SK-N-SH treated with all-trans-retinoic acid at 6 μM for 48 hours (cell line): ENCODE data around the gene INS.

Experiments used
- ATAC-seq: fragments of 200-7000 bp; cut with Tn5 transposase; 3 replicates; pipeline ENCODE4 v1.9.1; 2020; ENCODE audit warnings: mild to moderate bottlenecking, moderate library complexity
- ARNTL ChIP-seq: fragments of 450-650 bp; formaldehyde crosslinking; IDR thresholded peaks from 2 replicates; pipeline ENCODE4 v1.5.0; 2020; ENCODE audit warnings: low read depth, mild to moderate bottlenecking, moderate library complexity, borderline replicate concordance
- BACH2 ChIP-seq: fragments of 250-450 bp; sonication (Bioruptor Pico); IDR thresholded peaks from 2 replicates; pipeline ENCODE4 v1.9.0; 2021; ENCODE audit warnings: mild to moderate bottlenecking, borderline replicate concordance
- CSDC2 ChIP-seq: fragments of 250-450 bp; sonication (Bioruptor Pico); IDR thresholded peaks from 2 replicates; pipeline ENCODE4 v1.5.0; 2020; ENCODE audit warnings: mild to moderate bottlenecking, moderate library complexity
- CSRNP3 ChIP-seq: fragments of 250-450 bp; sonication (Bioruptor Pico); IDR thresholded peaks from 2 replicates; pipeline ENCODE4 v1.5.1; 2021; ENCODE audit warnings: mild to moderate bottlenecking, moderate library complexity
- ESRRG ChIP-seq: fragments of 250-450 bp; sonication (Bioruptor Pico); IDR thresholded peaks from 2 replicates; pipeline ENCODE4 v1.6.1; 2021; ENCODE audit warnings: mild to moderate bottlenecking
- GLIS3 ChIP-seq: fragments of 250-450 bp; sonication (Bioruptor Pico); IDR thresholded peaks from 2 replicates; pipeline ENCODE4 v1.5.0; 2020; ENCODE audit warnings: mild to moderate bottlenecking, moderate library complexity
- ISL1 ChIP-seq: fragments of 250-450 bp; sonication (Bioruptor Pico); IDR thresholded peaks from 2 replicates; pipeline ENCODE4 v2.1.2; 2022; ENCODE audit warnings: mild to moderate bottlenecking, moderate library complexity
- OSR1 ChIP-seq: fragments of 250-450 bp; sonication (Bioruptor Pico); IDR thresholded peaks from 2 replicates; pipeline ENCODE4 v1.8.0; 2022; ENCODE audit warnings: moderate library complexity, mild to moderate bottlenecking, inconsistent platforms
- PPARA ChIP-seq: fragments of 250-450 bp; sonication (Bioruptor Pico); IDR thresholded peaks from 2 replicates; pipeline ENCODE4 v1.5.0; 2020; ENCODE audit warnings: mild to moderate bottlenecking, borderline replicate concordance
- SNAI2 ChIP-seq: fragments of 250-450 bp; sonication (Bioruptor Pico); IDR thresholded peaks from 2 replicates; pipeline ENCODE4 v1.5.0; 2020; ENCODE audit warnings: mild to moderate bottlenecking, moderate library complexity
- TCF4 ChIP-seq: fragments of 250-450 bp; sonication (Bioruptor Pico); IDR thresholded peaks from 2 replicates; pipeline ENCODE4 v1.8.0; 2021; ENCODE audit warnings: mild to moderate bottlenecking, moderate library complexity, borderline replicate concordance
- TOX ChIP-seq: fragments of 250-450 bp; sonication (Bioruptor Pico); IDR thresholded peaks from 2 replicates; pipeline ENCODE4 v1.8.0; 2021; ENCODE audit warnings: mild to moderate bottlenecking, moderate library complexity, borderline replicate concordance
- TSHZ2 ChIP-seq: fragments of 250-450 bp; sonication (Bioruptor Pico); IDR thresholded peaks from 2 replicates; pipeline ENCODE4 v1.5.0; 2020; ENCODE audit warnings: mild to moderate bottlenecking, moderate library complexity
- ZC3H10 ChIP-seq: fragments of 250-450 bp; sonication (Bioruptor Pico); IDR thresholded peaks from 2 replicates; pipeline ENCODE4 v1.5.1; 2021; ENCODE audit warnings: mild to moderate bottlenecking, moderate library complexity
- ZFP3 ChIP-seq: fragments of 250-450 bp; sonication (Bioruptor Pico); IDR thresholded peaks from 2 replicates; pipeline ENCODE4 v1.5.0; 2020; ENCODE audit warnings: mild to moderate bottlenecking, moderate library complexity
- ZNF565 ChIP-seq: fragments of 450-650 bp; formaldehyde crosslinking; conservative IDR thresholded peaks from 2 replicates; pipeline ENCODE4 v1.5.0; 2020; ENCODE audit warnings: low read depth, mild to moderate bottlenecking, moderate library complexity
- ZNF8 ChIP-seq: fragments of 450-650 bp; formaldehyde crosslinking; IDR thresholded peaks from 2 replicates; pipeline ENCODE4 v1.5.0; 2020; ENCODE audit warnings: mild to moderate bottlenecking, moderate library complexity
- TF ChIP-seq, protein P1 (sequence below): fragments of 250-450 bp; sonication (Bioruptor Pico); IDR thresholded peaks from 2 replicates; pipeline ENCODE4 v1.8.0; 2021; ENCODE audit warnings: low read depth, mild to moderate bottlenecking, moderate library complexity, borderline replicate concordance
- TF ChIP-seq, protein P2 (sequence below): fragments of 250-450 bp; sonication (Bioruptor Pico); IDR thresholded peaks from 2 replicates; pipeline ENCODE4 v1.8.0; 2020; ENCODE audit warnings: mild to moderate bottlenecking, moderate library complexity, borderline replicate concordance
- TF ChIP-seq, protein P3 (sequence below): fragments of 250-450 bp; sonication (Bioruptor Pico); IDR thresholded peaks from 2 replicates; pipeline ENCODE4 v1.5.1; 2020; ENCODE audit warnings: low read depth, mild to moderate bottlenecking, moderate library complexity

Gene INS

GRCh38 chr11:2158296-2158737, 2.7 kb downstream of the INS start (continued):
- TF ChIP-seq, protein P1, sequence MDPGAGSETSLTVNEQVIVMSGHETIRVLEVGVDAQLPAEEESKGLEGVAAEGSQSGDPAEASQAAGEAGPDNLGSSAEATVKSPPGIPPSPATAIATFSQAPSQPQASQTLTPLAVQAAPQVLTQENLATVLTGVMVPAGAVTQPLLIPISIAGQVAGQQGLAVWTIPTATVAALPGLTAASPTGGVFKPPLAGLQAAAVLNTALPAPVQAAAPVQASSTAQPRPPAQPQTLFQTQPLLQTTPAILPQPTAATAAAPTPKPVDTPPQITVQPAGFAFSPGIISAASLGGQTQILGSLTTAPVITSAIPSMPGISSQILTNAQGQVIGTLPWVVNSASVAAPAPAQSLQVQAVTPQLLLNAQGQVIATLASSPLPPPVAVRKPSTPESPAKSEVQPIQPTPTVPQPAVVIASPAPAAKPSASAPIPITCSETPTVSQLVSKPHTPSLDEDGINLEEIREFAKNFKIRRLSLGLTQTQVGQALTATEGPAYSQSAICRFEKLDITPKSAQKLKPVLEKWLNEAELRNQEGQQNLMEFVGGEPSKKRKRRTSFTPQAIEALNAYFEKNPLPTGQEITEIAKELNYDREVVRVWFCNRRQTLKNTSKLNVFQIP, result no peak
- no peak for TF ChIP-seq ZNF565 (CRISPR knock-in tag)
- no peak for TF ChIP-seq OSR1 (CRISPR knock-in tag)
- TF ChIP-seq CSDC2 (CRISPR knock-in tag), result no peak
- no peak for TF ChIP-seq BACH2
- no peak for TF ChIP-seq ARNTL (CRISPR knock-in tag)
- TF ChIP-seq PPARA, result no peak
- TF ChIP-seq ZC3H10, result no peak
- no peak for TF ChIP-seq TCF4
- no peak for TF ChIP-seq CSRNP3 (CRISPR knock-in tag)
- TF ChIP-seq TSHZ2 (CRISPR knock-in tag), result no peak
- TF ChIP-seq, all 23 proteins: peak for 0

DNA sequence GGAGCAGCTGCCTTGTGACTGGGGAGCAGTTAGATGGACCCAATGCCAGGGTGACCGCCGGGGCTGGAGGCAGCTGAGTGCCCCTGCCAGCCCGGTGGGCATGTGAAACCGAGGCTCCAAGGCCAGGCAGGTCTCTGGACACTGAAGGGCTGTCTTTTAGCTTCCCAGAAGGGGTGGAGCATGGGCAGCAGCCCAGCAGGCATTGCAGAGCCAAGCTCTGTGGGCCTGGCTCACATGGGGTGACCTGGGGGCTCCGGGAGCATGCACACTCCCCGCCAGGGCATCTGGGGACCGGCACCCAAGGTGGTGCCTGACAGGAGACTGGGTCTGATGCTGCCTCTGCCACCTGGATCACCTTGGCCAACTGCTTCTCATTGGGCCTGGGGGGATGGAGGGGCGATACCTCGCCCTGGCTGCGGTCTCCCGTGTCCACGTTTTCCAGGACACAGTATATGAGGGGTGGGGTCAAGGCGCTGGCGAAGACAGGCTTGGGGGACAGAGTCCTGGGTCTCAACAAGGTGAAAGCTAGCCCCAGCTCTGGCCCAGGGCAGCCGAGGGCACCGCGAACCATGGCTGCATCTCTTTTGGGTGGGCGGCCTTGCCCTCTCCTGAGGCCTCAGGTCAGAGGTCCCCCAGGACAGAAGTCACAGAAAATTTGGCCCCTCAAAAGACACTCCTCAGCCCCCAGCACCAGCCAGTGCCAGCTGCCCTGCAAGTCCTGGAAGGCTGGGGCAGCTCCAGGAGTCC, 3.5 kb downstream of the INS start:
- no peak for TF ChIP-seq ZNF565 (CRISPR knock-in tag)
- TF ChIP-seq GLIS3 (CRISPR knock-in tag), result no peak
- TF ChIP-seq BACH2, result no peak
- no peak for TF ChIP-seq ISL1
- TF ChIP-seq, protein P2, sequence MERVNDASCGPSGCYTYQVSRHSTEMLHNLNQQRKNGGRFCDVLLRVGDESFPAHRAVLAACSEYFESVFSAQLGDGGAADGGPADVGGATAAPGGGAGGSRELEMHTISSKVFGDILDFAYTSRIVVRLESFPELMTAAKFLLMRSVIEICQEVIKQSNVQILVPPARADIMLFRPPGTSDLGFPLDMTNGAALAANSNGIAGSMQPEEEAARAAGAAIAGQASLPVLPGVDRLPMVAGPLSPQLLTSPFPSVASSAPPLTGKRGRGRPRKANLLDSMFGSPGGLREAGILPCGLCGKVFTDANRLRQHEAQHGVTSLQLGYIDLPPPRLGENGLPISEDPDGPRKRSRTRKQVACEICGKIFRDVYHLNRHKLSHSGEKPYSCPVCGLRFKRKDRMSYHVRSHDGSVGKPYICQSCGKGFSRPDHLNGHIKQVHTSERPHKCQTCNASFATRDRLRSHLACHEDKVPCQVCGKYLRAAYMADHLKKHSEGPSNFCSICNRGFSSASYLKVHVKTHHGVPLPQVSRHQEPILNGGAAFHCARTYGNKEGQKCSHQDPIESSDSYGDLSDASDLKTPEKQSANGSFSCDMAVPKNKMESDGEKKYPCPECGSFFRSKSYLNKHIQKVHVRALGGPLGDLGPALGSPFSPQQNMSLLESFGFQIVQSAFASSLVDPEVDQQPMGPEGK, result no peak
- no peak for TF ChIP-seq SNAI2 (CRISPR knock-in tag)
- TF ChIP-seq TOX, result no peak
- TF ChIP-seq OSR1 (CRISPR knock-in tag), result no peak
- no peak for TF ChIP-seq TCF4
- TF ChIP-seq ZFP3 (CRISPR knock-in tag), result no peak
- TF ChIP-seq ZNF8 (CRISPR knock-in tag), result no peak
- TF ChIP-seq, protein P1, result no peak
- no peak for TF ChIP-seq ESRRG (CRISPR knock-in tag)
- TF ChIP-seq, protein P3, sequence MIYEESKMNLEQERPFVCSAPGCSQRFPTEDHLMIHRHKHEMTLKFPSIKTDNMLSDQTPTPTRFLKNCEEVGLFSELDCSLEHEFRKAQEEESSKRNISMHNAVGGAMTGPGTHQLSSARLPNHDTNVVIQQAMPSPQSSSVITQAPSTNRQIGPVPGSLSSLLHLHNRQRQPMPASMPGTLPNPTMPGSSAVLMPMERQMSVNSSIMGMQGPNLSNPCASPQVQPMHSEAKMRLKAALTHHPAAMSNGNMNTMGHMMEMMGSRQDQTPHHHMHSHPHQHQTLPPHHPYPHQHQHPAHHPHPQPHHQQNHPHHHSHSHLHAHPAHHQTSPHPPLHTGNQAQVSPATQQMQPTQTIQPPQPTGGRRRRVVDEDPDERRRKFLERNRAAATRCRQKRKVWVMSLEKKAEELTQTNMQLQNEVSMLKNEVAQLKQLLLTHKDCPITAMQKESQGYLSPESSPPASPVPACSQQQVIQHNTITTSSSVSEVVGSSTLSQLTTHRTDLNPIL (CRISPR knock-in tag), result no peak
- TF ChIP-seq ZC3H10, result no peak
- ATAC-seq, result no peak
